GM12878 (cell line): ENCODE results near the gene ELFN2. TPM values are rescaled to one million over a fixed set of nuclear protein-coding genes. Genes with fewer than 3 reads are reported as not detected.

Source experiments
- ATAC-seq: fragments of 200-7000 bp; cut with Tn5 transposase; 3 replicates; pipeline ENCODE4 v1.9.1; 2020; ENCODE audit warnings: mild to moderate bottlenecking, moderate library complexity
- BruUV-seq: library from RNA; stranded (reverse); fragments of 400-500 nt; replicated peaks from 2 replicates; lab custom pipeline; 2021; lab: Mats Ljungman, UMichigan
- CTCF ChIA-PET: fragments of 300-600 bp; sonication (Branson Sonifier 250); formaldehyde crosslinking; extraction: SDS; loops from one replicate; lab custom pipeline; 2021; ENCODE audit warnings: inconsistent platforms; lab: Yijun Ruan, JAX
- POLR2A ChIA-PET: fragments of 350-600 bp; formaldehyde crosslinking; extraction: SDS; loops from one replicate; lab custom pipeline; 2021; ENCODE audit warnings: inconsistent platforms; lab: Charles Lee
- RAD21 ChIA-PET: fragments of 300-600 bp; sonication (Branson Sonifier 250); formaldehyde crosslinking; loops from one replicate; lab custom pipeline; 2023; ENCODE audit warnings: antibody characterized with exemption; ENCODE audit not compliant: unreplicated experiment; lab: Charles Lee
- SMC1A ChIA-PET: fragments of 300-600 bp; sonication (Branson Sonifier 250); formaldehyde crosslinking; loops from one replicate; lab custom pipeline; 2023; ENCODE audit not compliant: unreplicated experiment, uncharacterized antibody; lab: Charles Lee
- DNase-seq: peaks from one replicate; pipeline ENCODE4 v3.0.0-alpha.2; 2011; ENCODE audit warnings: low read depth, low spot score
- FAIRE-seq: peaks from 3 replicates; lab custom pipeline; 2011; peaks lifted over from hg19 to GRCh38; lab: Jason Lieb, UNC
- H2AFZ ChIP-seq: 2 replicates; pipeline ENCODE4 v1.6.0; 2011; ENCODE audit warnings: low read depth, low read length, control low read depth; ENCODE audit not compliant: control insufficient read depth
- H3K27ac ChIP-seq: 2 replicates; pipeline ENCODE4 v1.5.1; 2011; ENCODE audit warnings: control low read depth; ENCODE audit not compliant: control insufficient read depth, insufficient read depth
- H3K27me3 ChIP-seq, 2 experiments: replicated peaks in 1 of 2; 2 replicates each; pipeline versions ENCODE4 v1.6.0 to v1.6.1; 2011; ENCODE audit warnings: low read length in 1 of 2; ENCODE audit not compliant: control insufficient read depth in 2 of 2, insufficient read depth in 2 of 2
- H3K36me3 ChIP-seq, 2 experiments: 2 replicates each; pipeline ENCODE4 v1.5.1; 2011; ENCODE audit warnings: low read length in 1 of 2; ENCODE audit not compliant: control insufficient read depth in 2 of 2, insufficient read depth in 2 of 2
- H3K4me1 ChIP-seq: 2 replicates; pipeline ENCODE4 v1.6.1; 2011; ENCODE audit warnings: mild to moderate bottlenecking, low read length, moderate library complexity, mixed read lengths; ENCODE audit not compliant: control insufficient read depth, insufficient read depth
- H3K4me2 ChIP-seq: 2 replicates; pipeline ENCODE4 v1.6.0; 2011; ENCODE audit warnings: control low read depth; ENCODE audit not compliant: control insufficient read depth, insufficient read depth
- H3K4me3 ChIP-seq: fragments of 200-600 bp; sonication (generic); 2 replicates; pipeline ENCODE4 v1.5.1; 2016
- H3K79me2 ChIP-seq: 2 replicates; pipeline ENCODE4 v1.6.0; 2011; ENCODE audit warnings: low read length; ENCODE audit not compliant: control insufficient read depth, insufficient read depth
- H3K9ac ChIP-seq: 2 replicates; pipeline ENCODE4 v1.8.0; 2011; ENCODE audit warnings: low read length, control low read depth, mixed read lengths; ENCODE audit not compliant: control insufficient read depth, insufficient read depth
- H3K9me3 ChIP-seq: replicated peaks from 3 replicates; pipeline ENCODE4 v1.5.1; 2011; ENCODE audit warnings: mild to moderate bottlenecking, low read length; ENCODE audit not compliant: control insufficient read depth, insufficient read depth
- H4K20me1 ChIP-seq: 2 replicates; pipeline ENCODE4 v1.6.0; 2011; ENCODE audit not compliant: control insufficient read depth, insufficient read depth
- CREM ChIP-seq: IDR thresholded peaks from 2 replicates; pipeline ENCODE4 v1.6.1; 2014; ENCODE audit warnings: antibody characterized with exemption, low read depth
- ESRRA ChIP-seq: IDR thresholded peaks from 2 replicates; pipeline ENCODE4 v1.6.1; 2012; ENCODE audit warnings: mild to moderate bottlenecking, low read length, improper control_type of control experiment
- FOXK2 ChIP-seq: fragments of 450-650 bp; IDR thresholded peaks from 2 replicates; pipeline ENCODE4 v1.6.1; 2017; ENCODE audit warnings: mild to moderate bottlenecking, moderate library complexity
- JUNB ChIP-seq: IDR thresholded peaks from 2 replicates; pipeline ENCODE4 v1.6.1; 2016; ENCODE audit warnings: antibody characterized with exemption, mild to moderate bottlenecking
- KLF5 ChIP-seq: fragments of 450-650 bp; IDR thresholded peaks from 2 replicates; pipeline ENCODE4 v1.6.1; 2014; ENCODE audit warnings: mild to moderate bottlenecking; ENCODE audit not compliant: partially characterized antibody
- MLLT1 ChIP-seq: fragments of 450-650 bp; IDR thresholded peaks from 2 replicates; pipeline ENCODE4 v1.6.1; 2016; ENCODE audit warnings: mild to moderate bottlenecking
- PAX5 ChIP-seq: IDR thresholded peaks from 2 replicates; pipeline ENCODE4 v1.6.1; 2011; ENCODE audit warnings: low read depth, low read length, borderline replicate concordance
- RELA ChIP-seq: fragments of 450-650 bp; IDR thresholded peaks from 2 replicates; pipeline ENCODE4 v1.8.0; 2014; ENCODE audit warnings: borderline replicate concordance; ENCODE audit not compliant: partially characterized antibody
- RELB ChIP-seq: fragments of 450-650 bp; IDR thresholded peaks from 2 replicates; pipeline ENCODE4 v1.6.1; 2017; ENCODE audit warnings: low read depth, mild to moderate bottlenecking, moderate library complexity
- STAT1 ChIP-seq: fragments of 450-650 bp; conservative IDR thresholded peaks from 2 replicates; pipeline ENCODE4 v1.6.1; 2014; ENCODE audit warnings: antibody characterized with exemption, mild to moderate bottlenecking
- USF1 ChIP-seq: IDR thresholded peaks from 2 replicates; pipeline ENCODE4 v1.6.1; 2011; ENCODE audit warnings: borderline replicate concordance, low read depth, mild to moderate bottlenecking, moderate library complexity, mixed read lengths, low read length; ENCODE audit not compliant: insufficient read depth; ENCODE audit errors: extremely low read length
- YBX1 ChIP-seq: fragments of 450-650 bp; IDR thresholded peaks from 2 replicates; pipeline ENCODE4 v1.6.1; 2016; ENCODE audit warnings: antibody characterized with exemption
- YY1 ChIP-seq: IDR thresholded peaks from 2 replicates; pipeline ENCODE4 v1.6.1; 2011; ENCODE audit warnings: low read depth, mild to moderate bottlenecking, low read length
- WGBS: methylation state at CpG from one replicate; pipeline ENCODE4 v1.1.6; 2016; ENCODE audit warnings: low lambda C conversion rate; ENCODE audit not compliant: insufficient replicate concordance, insufficient coverage; ENCODE audit errors: missing lambda C conversion rate; 5-methylcytosine and 5-hydroxymethylcytosine counted together
- in situ Hi-C: fragments of 300-500 bp; cut with MboI; formaldehyde crosslinking; loops from 9 replicates; pipeline ENCODE4 v1.14.3; 2018; ENCODE audit warnings: mixed read lengths
- intact Hi-C: fragments of 100-400 bp; cut with micrococcal nuclease; formaldehyde crosslinking; loops from one replicate; pipeline ENCODE4 v1.14.2; 2022; ENCODE audit not compliant: unreplicated experiment
- polyA plus RNA-seq, 11 experiments: library from polyadenylated mRNA; depleted of rRNA in 4 of 11; unstranded in 6 of 11; stranded (reverse) in 5 of 11; fragments of >200 nt; fragmentation: Nextera tagmentation in 4 of 11; fragmentation: Illumina TruSeq in 1 of 11; extraction: Ambion mirVana in 4 of 11; extraction: Trizol in 1 of 11; gene quantifications; 1 replicate in 1 of 11; 2 replicates in 10 of 11; pipeline versions ENCODE4 v1.2.1 to v1.2.3, GENCODE V29; 2011 to 2016; ENCODE audit warnings: inconsistent platforms in 2 of 11, missing spikeins in 2 of 11, low read depth in 1 of 11
- total RNA-seq, 4 experiments: library from RNA; depleted of rRNA in 3 of 4; stranded (reverse); fragments of >200 nt in 3 of 4; fragmentation: Illumina TruSeq in 1 of 4; extraction: Trizol in 1 of 4; gene quantifications; 2 replicates each; pipeline versions ENCODE4 v1.2.1 to v1.2.3, GENCODE V29; 2013 to 2021

ELFN2 gene
- total and polyA plus RNA-seq, 10 of the 15 experiments (the other 5 are each of a cell fraction or from before 2014, with no cell fraction given), result 0.03 to 0.05 TPM; not detected in 8

GRCh38 chr22:37440875-37441274 lies 13.6 kb upstream of the ELFN2 start:
- Histone ChIP-seq H3K4me1 (no peaks in the 10 kb centered on the region), H3K27ac (no peak overlapping the region), H3K4me3 (no peak overlapping the region), H4K20me1 (no peaks in the 10 kb centered on the region), H3K9ac (no peak overlapping the region), H3K9me3 (no peaks in the 10 kb centered on the region; the same call in 2 of the 3 replicates), H3K79me2 (no peaks in the 10 kb centered on the region), H3K4me2 (no peak overlapping the region), H3K36me3 (no peaks in the 10 kb centered on the region), H3K27me3 (no peaks in the 10 kb centered on the region; a peak in 3 of 4 replicates), H2AFZ (no peak overlapping the region)
- no TSS peak for BruUV-seq
- SMC1A ChIA-PET, result no interaction called here
- CTCF ChIA-PET, result interaction anchor here (1.2 to 1.9 kb wide), 3 partner anchors 9 to 107 kb away, joined by 3 to 4 read pairs (median 3); no protein-coding TSS in a partner anchor
- POLR2A ChIA-PET, result no interaction called here
- TF ChIP-seq KLF5 (no peak), USF1 (peak; percentile 21)
- in situ Hi-C loops, result no loop called here
- RAD21 ChIA-PET, result no interaction called here
- intact Hi-C loops, result loop anchor here (5.0 kb wide), 1 partner anchor 124 kb away; no protein-coding TSS in a partner anchor
- no peak for FAIRE-seq
- no peak for ATAC-seq
- no peak for DNase-seq
- WGBS, result 53% methylated on average over 4 of the region's 4 CpGs

- Histone ChIP-seq H3K36me3 (no peaks in the 10 kb centered on the region), H4K20me1 (no peaks in the 10 kb centered on the region), H2AFZ (no peak overlapping the region), H3K9me3 (no peaks in the 10 kb centered on the region; the same call in 2 of the 3 replicates), H3K4me1 (no peaks in the 10 kb centered on the region), H3K9ac (no peak overlapping the region), H3K4me2 (no peak overlapping the region), H3K27ac (no peak overlapping the region), H3K79me2 (no peaks in the 10 kb centered on the region), H3K27me3 (no peaks in the 10 kb centered on the region; a peak in 3 of 4 replicates), H3K4me3 (no peak overlapping the region)
- TF ChIP-seq YBX1, result no peak
- TF ChIP-seq ESRRA, result no peak
- TF ChIP-seq RELB, result no peak
- TF ChIP-seq STAT1, result no peak
- TF ChIP-seq JUNB, result no peak
- TF ChIP-seq MLLT1, result no peak
- no peak for TF ChIP-seq CREM
- no peak for TF ChIP-seq YY1
- no peak for TF ChIP-seq FOXK2
- no peak for TF ChIP-seq RELA
- TF ChIP-seq PAX5, result no peak
- ChIA-PET RAD21 (no interaction called here), CTCF (interaction anchor here (0.6 to 1.9 kb wide), 2 partner anchors 105 to 359 kb away, joined by 3 to 4 read pairs; no protein-coding TSS in a partner anchor), POLR2A (no interaction called here), SMC1A (interaction anchor here (0.6 to 2.2 kb wide), 3 partner anchors 10 to 63 kb away, joined by 3 to 10 read pairs (median 4); no protein-coding TSS in a partner anchor)
- ATAC-seq, result no peak
- FAIRE-seq, result no peak
- BruUV-seq, result no TSS peak
- 54% methylated on average over 5 of the region's 5 CpGs for WGBS
- in situ Hi-C loops, result no loop called here
- no peak for DNase-seq
- intact Hi-C loops, result no loop called here
Measured at GRCh38 chr22:37439347-37439746, 12.1 kb upstream of the ELFN2 start.
